HG02678 (cell line): ENCODE results near the gene EML1.
"Not testable (repeated sequence)": the region's sequence is repeated elsewhere in the genome, so short reads cannot be mapped to it uniquely, and the experiment has no call there.

ENCODE experiments used
- ATAC-seq: cut with Tn5 transposase; IDR thresholded peaks from one replicate; pipeline ENCODE4 v1.9.1; 2021; ENCODE audit warnings: mild to moderate bottlenecking, moderate library complexity; ENCODE audit not compliant: unreplicated experiment

Gene EML1

GRCh38 chr14:99755629-99756603 lies 37.3 kb upstream of the EML1 start:
- no peak for ATAC-seq

GRCh38 chr14:99756796-99757195 lies 36.4 kb upstream of the EML1 start:
- no peak for ATAC-seq

- no peak for ATAC-seq
Observed at GRCh38 chr14:99757331-99758070, 35.7 kb upstream of the EML1 start.

- ATAC-seq, result no peak
Observed at GRCh38 chr14:99758121-99758821, 34.9 kb upstream of the EML1 start.

GRCh38 chr14:99758872-99759545 lies 34.2 kb upstream of the EML1 start:
- ATAC-seq, result no peak

GRCh38 chr14:99759546-99759925 lies 33.7 kb upstream of the EML1 start:
- ATAC-seq, result no peak

GRCh38 chr14:99760817-99761216 lies 32.4 kb upstream of the EML1 start:
- no peak for ATAC-seq

GRCh38 chr14:99762911-99763310 lies 30.3 kb upstream of the EML1 start:
- not testable (repeated sequence) for ATAC-seq

- no peak for ATAC-seq
Observed at GRCh38 chr14:99763527-99764221, 29.5 kb upstream of the EML1 start.

- no peak for ATAC-seq
Observed at GRCh38 chr14:99764222-99764706, 28.9 kb upstream of the EML1 start.

- no peak for ATAC-seq
Observed at GRCh38 chr14:99768381-99768780, 24.8 kb upstream of the EML1 start.

GRCh38 chr14:99769123-99769522 lies 24.1 kb upstream of the EML1 start:
- ATAC-seq, result no peak

GRCh38 chr14:99769799-99770198 lies 23.4 kb upstream of the EML1 start:
- ATAC-seq, result no peak

GRCh38 chr14:99772371-99773283 lies 20.6 kb upstream of the EML1 start:
- ATAC-seq, result no peak

GRCh38 chr14:99773521-99774497 lies 19.4 kb upstream of the EML1 start:
- ATAC-seq, result no peak

GRCh38 chr14:99774556-99775307 lies 18.5 kb upstream of the EML1 start:
- ATAC-seq, result no peak

- ATAC-seq, result no peak
Observed at GRCh38 chr14:99775351-99775750, 17.9 kb upstream of the EML1 start.
